HG02798 (cell line): ENCODE data around the gene GFPT2.
A peak's percentile ranks its signal among the peaks of the same experiment; 100 is the strongest.
"Not testable (repeated sequence)": the region's sequence is repeated elsewhere in the genome, so short reads cannot be mapped to it uniquely, and the experiment has no call there.

Experiments used
- ATAC-seq: cut with Tn5 transposase; IDR thresholded peaks from one replicate; pipeline ENCODE4 v1.9.1; 2021; ENCODE audit warnings: mild to moderate bottlenecking; ENCODE audit not compliant: unreplicated experiment, poor library complexity

GFPT2 gene

DNA sequence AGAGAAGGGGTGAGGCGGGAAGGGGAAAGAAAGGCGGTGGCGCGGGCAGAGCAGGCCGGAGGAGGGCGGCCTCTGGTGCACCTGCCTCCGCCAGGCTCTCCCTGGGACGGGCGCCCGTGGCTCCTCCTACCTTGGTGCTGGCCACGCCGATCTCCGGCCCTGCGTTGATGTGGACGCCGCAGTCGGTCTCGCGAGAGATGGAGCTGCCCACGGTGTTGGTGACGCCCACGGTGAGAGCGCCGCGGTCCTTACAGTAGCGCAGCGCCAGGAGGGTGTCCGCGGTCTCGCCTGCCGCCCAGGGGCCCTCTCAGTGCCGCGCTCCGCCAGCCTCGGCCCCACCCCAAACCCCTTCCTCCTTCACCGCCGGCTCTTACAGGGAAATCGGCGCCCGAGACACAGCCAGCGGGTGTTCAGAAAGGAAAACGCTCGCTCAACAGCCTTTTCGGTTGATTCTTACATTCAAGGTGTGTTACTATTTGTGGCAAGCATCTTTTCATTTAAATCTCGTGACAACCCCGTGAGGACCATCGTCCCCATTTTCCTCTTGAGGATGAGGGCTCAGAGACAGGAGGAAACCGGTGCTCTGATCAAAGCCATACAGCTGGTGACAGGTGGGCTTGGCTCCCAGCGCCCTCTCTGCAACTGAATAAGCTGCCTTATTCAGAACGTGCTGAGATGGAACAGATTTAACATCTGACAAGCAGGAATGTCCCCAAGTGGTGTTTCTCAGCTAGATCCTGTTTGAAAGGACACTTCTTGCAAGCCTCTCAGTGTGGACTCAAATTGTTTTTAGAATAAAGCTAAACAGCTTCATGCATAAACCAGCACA, 39.2 kb downstream of the GFPT2 start:
- no peak for ATAC-seq

DNA sequence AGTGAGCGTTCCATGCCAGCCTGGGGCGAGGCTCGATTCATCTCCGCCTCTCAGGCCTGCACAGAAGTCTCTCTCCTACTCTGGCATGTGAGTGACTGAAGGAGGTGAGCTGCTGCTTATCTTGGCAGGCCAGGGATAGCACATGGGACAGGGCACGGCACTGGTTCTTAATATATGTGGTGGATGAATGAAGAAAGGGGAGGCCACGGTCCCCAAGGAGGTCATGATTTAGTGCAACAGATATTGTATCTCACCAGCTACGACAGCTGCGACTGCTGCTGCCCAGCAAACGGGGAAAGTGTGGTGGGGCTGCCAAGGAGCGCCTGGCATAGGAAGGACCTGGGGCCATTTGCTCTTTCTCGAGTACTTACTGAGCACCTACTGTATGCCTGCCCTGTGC, 41.9 kb downstream of the GFPT2 start:
- no peak for ATAC-seq

DNA sequence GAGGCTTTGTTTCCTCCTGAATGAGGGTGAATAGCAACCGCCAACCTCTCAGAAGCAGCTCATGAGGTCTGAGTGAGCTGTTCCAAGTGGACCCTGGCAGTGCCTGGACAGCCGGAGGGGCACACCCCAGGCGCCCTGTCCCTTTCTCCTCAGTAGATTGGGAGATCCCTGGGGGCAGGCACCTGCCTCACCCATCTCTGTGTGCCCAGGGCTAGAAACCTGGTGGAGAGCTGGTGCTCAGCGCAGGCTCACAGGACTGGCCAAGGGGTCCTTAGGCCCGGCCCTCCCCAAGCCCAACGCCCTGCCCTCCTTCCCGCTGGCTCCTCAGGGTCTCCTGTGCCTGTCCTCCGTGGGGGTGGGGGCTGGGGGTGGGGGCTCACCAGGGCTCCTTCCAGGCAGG, 46.3 kb downstream of the GFPT2 start:
- ATAC-seq, result no peak

DNA sequence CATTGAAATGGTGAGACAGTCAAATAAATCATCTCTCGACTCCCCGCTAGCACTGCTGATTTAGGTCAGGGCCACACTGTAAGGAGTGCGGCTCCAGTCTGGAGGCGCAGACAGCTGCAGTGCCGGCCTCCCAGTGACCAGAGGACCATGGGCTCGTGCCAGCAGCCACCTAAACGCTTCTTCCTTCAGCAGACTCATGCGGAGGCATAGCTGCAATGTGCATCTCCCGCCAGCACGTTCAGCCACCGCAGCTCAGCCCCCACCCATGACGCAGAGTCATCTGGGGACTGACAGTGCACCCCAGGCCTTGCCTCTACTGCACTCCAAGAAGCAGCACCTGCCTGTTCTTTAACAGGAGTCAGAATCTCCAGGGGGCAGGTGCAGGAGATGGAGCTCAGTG, 47.7 kb downstream of the GFPT2 start:
- ATAC-seq, result no peak

DNA sequence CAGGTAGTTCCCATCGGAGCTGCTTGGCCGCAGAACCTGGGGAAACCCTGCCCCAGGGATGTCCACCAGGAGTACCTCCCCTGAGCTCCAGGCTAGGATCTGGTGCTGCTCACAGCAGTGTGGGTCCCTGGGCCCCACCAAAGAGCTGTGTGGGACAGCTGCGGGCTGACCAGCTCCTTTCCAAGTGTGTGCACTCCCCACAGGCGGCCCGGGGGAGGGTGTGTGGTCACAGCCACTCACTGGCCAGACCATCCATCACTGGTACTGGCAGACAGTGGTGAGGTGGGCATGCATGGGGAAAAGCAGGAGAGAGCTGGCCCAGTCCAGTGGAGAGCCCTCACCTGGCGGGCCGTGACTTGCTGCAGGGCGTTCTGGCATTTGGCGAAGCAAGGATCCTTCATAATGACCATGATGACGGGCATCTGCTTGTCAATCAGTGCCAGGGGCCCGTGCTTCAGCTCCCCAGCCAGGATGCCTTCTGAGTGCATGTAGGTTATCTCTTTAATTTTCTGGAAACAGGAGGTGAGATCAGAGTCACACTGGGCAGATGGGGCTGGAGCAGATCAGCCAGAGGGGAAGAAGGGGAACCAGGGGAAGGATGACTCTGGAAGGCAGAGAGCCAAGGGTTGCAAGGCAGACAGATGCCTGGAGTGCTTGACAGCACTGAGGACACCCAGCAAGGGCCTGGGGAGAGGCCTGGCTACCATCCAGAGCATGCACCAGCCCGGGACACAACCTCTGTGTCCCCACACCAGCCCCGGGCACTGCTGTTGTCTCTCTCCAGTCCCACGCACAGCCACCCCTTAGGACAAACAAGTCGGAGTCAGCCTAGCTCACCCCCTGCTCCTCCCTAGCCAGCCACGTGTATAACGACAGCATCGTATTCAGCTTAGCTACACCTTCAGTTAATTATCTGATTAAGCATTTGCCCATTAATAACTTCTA, 48.4 kb downstream of the GFPT2 start:
- no peak for ATAC-seq

DNA sequence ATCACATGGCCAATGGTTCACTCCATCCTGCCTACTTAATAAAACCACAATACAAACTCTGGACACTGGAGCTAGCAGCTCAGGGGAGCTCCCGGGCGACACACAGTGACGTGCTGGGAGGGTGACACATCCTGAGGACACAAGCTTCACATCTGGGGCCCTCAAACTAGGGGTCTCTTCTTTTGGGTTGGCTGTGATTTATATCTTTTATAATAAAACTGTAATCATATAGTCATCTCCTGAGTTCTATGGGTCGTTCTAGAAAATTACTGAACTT, 49.2 kb downstream of the GFPT2 start:
- ATAC-seq, result no peak

DNA sequence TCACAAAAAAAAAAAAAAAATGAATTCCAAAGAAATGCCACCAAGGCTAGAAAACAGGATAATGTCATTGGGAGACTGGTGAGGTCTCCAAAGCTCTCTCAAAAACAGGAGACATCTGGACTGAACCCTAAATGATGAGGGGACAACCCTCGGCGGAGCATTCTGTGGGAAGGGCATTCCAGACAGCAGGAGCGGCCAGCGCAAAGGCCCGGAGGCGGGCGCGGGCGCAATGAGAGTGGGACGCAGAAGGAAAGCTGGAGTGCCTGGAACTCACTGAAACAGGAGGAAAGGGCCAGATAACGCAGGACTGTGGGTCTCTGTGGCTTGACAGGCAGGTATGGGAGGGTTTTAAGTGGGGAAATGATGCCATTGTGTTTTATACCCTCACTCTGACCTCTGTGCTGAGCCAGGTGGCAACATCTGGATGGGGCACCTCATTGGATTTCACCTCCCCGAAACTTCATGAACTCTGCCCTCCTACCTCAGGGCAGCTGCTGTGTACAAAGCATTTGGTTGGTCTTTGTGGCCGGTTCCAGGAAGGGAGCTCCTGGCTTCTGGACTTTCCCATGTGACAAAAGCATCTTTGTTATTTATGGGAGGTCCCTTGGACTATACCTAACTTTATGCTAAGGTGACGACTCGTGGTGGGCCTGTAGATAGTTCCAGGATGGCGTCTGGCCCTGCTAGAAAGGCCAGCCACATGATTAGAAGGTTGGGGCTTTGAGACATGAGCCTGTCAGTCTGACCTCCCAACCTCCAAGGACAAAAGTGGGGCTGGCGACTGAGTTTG, 49.7 kb downstream of the GFPT2 start:
- no peak for ATAC-seq

DNA sequence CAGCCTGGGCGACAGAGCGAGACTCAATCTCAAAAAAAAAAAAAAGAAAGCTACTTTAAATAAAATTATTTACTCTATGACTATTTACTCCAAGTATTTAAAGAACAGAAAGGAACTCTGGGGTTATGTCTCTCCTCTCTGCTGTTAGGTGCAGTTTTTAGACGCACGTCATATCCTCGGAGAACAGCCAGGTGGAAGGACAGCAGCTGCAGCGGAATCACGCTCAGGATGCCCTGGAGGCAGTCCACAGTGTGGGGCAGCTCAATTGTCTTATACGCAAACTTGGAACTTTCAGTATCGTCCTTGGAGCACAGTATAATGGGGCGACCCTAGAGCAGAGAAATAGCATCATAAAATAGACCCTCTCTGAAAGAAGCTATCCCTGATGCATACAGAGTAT, 50.9 kb downstream of the GFPT2 start:
- no peak for ATAC-seq

DNA sequence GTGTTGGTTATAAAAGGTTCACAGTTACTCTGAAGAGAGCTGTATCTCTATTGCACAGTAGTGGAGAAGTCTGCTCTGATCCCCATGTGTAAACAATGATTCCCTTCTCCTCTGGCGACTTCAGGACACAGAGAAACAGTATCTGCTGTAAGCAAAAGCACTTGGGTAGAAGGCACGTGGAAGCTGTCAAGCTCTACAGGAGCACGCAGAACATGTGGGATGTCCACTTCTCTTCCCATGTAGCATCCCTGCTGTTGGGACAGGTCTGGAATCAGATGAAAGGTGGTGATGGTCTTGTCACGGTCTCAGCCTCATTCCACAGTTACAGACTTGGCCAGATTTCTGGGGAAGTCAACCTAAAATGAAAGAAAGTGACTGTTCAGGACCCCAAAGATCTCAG, 51.9 kb downstream of the GFPT2 start:
- ATAC-seq, result no peak

DNA sequence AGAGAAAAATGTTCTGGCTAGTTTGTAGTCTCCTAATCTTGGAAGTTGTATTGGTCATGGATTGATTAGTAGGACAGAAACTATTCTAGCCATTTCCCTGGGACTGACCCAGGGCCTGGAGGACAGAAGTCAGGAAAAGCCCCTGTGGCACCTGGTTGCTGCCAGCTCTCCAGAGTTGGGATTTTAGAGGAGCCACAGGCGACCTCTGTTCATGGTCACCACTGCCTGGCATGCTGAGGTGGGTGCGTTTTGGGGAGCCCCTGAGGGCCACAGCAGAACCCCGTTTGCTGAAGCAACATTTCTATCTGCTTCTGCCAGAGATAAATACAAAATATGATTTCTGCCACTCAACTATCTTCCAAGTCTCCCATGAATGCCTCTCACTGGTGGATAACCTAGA, 53.6 kb downstream of the GFPT2 start:
- ATAC-seq, result no peak

DNA sequence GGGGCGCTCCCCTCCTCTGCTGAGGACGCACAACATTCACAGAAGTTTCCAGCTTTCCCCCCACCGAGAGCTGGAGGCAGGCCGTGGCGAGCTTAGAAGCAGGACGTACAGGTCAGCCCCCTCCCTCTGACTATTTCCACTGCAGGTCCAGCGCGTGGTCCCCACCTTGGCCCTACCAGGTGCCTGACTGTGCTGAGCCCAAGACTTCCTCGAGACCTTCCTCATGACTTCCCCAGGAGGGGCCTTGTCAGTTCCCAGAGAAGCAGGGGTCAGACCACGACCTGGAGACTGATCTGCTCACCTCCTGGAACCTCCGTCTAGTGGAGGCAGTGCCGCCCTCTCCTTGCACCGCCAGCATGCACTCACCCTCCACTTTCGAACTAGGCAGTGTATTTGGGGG, 54.1 kb downstream of the GFPT2 start:
- not testable (repeated sequence) for ATAC-seq

DNA sequence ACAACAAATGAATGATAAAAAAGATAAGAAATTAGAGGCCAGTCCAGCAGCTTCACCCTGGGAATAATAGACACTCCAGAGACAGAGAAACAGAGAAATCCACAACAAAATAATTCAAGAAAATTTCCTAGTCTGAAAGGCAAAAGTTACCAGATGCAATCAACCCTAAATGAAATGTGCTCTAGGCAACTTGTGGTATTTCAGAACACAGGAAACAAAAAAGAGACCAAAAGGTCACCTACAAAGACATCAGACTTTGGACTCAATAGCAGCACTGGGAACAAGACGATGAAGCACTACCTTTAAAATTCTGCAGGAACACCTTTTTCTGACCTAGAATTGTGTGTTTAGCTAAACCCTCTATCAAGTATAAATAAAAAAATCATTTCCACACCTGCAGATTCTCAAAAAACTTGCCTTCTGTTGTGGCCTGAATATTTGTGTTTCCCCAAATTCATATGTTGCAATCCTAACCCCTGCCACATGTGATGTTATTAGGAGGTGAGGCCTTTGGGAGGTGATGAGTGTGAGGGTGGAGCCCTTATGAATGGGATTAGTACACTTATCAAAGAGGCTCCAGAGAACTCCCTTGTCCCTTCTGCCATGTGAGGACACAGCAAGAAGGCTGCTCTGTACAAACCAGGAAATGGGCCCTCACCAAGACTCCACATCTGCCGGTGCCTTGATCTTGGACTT, 55.4 kb downstream of the GFPT2 start:
- ATAC-seq, result no peak

DNA sequence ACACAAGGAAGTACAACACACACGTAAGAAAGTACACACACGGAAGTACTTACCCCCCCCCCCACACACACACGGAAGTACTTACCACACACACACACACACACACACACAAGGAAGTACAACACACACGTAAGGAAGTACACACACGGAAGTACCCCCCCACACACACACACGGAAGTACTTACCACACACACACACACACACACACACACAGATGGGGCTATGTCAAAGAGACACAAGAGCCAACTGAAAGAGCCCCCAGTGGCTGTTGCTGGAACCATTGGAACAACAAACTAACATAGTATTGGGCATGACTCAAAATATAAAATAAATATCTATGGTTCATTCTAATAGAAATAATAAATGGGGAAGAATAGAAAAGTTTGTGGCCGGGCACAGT, 56.4 kb downstream of the GFPT2 start:
- no peak for ATAC-seq

DNA sequence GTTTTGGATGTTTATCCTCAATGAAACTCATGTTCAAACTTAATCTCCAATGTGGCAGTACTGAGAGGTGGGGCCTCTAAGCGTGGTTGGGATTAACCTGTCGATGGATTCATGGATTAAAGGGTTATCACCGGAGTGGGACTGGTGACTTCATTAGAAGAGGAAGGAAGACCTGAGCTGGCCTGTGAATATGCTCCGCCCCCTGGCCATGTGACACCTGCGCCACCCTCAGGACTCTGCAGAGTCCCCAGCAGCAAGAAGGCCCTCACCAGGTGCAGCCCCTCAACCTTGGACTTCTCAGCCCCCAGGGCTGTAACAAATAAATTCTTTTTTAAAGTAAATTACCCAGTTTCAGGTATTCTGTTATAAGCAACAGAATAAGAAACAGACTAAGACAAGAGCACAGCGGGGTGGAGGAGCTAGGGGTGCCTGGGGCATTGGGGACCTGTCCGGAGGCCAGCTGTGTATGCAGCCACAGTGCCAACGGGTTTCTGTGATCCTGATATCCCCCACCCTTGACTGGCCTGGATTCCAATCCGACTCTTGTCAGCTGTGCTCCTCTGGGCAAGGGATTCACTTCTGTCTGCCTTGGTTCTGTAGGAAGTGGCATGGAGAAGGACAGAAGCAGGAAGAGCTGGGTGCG, 58.1 kb downstream of the GFPT2 start:
- no peak for ATAC-seq

DNA sequence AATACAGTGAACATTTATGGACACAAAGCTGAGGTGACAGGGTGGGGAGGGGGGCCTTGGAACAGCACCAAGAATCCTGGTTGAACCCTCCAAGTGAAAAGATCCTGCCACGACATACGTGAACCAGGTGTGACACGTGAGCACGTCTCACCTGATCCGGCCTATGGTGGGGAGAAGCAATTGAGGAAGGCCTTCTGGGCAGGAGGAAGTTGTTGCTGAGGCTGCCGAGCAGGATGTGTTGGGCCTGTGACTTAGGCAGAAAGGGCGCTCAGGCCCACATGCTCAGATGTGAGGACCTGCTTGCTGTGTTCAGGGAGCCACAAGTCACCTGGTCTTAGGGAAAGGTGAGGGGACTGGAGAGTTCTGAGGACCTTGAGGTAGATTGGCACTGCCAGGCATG, 58.7 kb downstream of the GFPT2 start:
- no peak for ATAC-seq

DNA sequence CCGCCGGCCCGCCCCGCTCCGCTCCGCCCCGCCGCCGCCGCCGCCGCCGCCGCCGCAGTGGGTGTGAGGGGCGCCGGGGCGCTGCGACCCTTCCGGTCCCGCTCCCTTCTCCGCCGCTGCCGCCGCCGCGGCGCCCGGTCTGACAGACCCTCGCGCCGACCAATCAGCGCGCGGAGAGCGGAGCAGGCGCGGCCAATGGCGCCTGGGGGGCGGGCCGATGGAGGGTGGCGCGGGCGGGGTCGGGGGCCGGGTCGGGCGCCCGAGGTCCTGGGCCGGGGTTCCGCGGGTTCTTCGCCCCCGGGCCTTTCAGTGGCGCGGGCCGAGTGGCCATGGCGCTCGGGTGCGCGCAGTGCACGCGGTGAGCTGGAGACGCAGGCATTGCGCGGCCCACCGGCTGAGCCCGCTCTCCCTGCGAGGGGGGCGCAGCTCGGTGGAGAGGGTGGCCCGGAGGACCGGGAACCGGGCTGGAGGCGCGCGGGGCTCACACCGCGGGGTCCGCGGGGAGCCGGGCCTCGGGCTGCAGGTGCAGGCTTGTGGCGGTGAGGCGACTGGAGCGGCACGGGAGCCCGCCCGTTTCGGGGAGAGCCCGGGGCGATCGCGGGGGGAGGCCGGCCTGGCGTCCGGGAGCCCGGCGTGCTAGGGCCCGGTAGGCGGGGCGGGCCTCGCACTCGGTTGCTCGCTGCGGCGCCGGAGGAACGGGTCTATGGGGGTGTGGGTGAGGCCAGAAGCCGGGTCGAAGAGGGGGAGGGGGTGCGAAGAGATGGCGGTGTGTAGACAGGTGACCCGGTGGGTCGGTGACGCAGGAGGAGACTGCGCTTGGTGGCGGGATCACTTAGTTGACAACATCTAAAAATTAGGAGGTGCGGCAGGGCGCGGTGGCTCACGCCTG, 60.9 kb downstream of the GFPT2 start, which contains the start of gene MAPK9:
Gene MAPK9, minus strand, starts transcription at position 141 of the 889 bp plus-strand sequence. CDS start 11,522 bp downstream, outside the sequence.
- peak; percentile 89 for ATAC-seq

DNA sequence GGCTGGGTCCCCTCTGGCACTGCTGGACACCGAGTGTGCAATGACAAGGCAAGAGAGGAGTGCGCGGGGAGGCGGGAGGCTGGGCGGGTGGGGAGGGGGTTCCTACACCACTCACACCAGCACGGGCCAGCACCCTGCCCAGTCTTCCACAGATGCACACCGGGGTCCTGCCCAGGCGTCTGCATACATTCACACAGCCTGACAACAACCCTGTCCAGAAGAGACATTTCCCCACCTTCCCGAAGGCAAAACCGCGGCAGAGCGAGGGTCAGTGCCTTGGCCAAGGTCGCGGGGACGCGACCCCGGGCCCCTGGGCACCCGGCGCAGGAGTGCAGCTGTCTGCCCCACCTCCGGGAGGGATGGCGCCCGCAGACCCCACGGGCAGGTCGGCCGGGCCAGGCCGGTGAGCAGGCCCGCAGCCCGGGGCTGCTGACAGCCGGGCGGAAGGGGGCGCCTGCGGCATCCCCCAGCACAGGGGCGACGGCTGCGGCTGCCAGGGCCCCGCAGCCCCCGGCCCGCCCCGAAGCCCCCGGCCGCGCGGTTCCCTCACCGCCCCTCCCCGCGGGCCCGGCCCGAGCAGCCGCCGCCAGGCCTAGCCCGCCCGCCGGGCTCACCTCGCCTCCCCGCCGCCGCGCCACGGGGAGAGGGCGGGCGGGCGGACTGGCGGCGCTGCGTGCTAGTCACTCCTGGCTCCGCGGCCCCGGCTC, 61.7 kb downstream of the GFPT2 start:
- peak; percentile 39 for ATAC-seq

DNA sequence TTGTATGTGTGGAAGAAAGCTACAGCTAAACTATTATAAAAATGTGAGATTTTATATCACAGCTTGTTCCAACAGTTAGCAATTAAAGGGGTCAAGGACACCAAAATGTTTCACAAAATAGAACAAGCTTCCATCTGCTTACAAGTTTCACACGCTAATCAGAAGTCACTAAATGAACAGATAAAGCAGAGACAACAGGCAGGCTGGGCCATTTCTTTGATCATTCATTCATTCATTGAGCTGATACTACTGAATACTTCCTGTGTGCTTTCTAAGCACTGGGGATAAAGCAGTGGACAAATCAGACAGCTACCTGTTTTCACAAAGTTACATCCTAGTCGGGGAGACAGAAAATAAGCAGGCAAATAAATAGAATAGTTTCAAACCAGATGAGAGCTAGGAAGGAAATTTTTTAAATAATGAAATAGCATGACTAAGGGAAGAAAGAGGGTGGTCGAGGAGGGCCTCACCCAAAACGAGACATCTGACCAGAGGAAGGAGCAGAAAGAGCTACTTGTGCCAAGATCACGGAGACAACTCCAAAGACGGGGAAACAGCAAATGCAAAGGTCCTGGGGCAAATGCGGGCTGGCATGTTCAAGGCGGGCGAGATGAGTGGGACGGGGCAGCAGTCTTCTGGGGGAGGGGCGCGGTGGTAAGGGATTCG, 62.4 kb downstream of the GFPT2 start:
- no peak for ATAC-seq
